K562 (cell line): Measurements from ENCODE around the gene VIPR2. TPM values are rescaled to one million over a fixed set of nuclear protein-coding genes. Genes with fewer than 3 reads are reported as not detected.

Experiments
- ATAC-seq: fragments of 200-7000 bp; cut with Tn5 transposase; 3 replicates; pipeline ENCODE4 v1.9.1; 2020; ENCODE audit warnings: moderate library complexity
- BruUV-seq: library from RNA; stranded (reverse); fragments of 400-500 nt; replicated peaks from 2 replicates; lab custom pipeline; 2021; lab: Mats Ljungman, UMichigan
- CTCF ChIA-PET: fragments of 300-600 bp; formaldehyde crosslinking; extraction: SDS; loops from one replicate; lab custom pipeline; 2021; ENCODE audit warnings: low intra/inter-chr PET ratio; lab: Yijun Ruan, JAX
- POLR2A ChIA-PET: fragments of 300-600, 350-650 bp; sonication (Branson Sonifier 250); formaldehyde crosslinking; extraction: SDS; loops from one replicate; lab custom pipeline; 2021; ENCODE audit warnings: antibody characterized with exemption, inconsistent platforms; lab: Yijun Ruan, JAX
- DNase-seq, 4 experiments: peaks; one replicate each; pipeline versions ENCODE4 v3.0.0 to v3.0.0-alpha.2; 2011 to 2018; ENCODE audit warnings: low spot score in 3 of 4, mixed read lengths in 3 of 4; ENCODE audit errors: extremely low read depth in 1 of 4
- FAIRE-seq: peaks from 2 replicates; lab custom pipeline; 2011; peaks lifted over from hg19 to GRCh38; lab: Jason Lieb, UNC
- H2AFZ ChIP-seq: 2 replicates; pipeline ENCODE4 v1.6.0; 2011; ENCODE audit warnings: low read depth, low read length, control low read depth, inconsistent platforms
- H3K27ac ChIP-seq: fragments of 200-600 bp; 3 replicates; pipeline ENCODE4 v1.8.0; 2011; ENCODE audit warnings: low read depth, mild to moderate bottlenecking, control low read depth, inconsistent platforms, low read length, moderate library complexity, mixed read lengths; ENCODE audit errors: extremely low read depth
- H3K27me3 ChIP-seq, 2 experiments: fragments of 300-600 bp in 1 of 2; 2 replicates in 1 of 2; 3 replicates in 1 of 2; pipeline versions ENCODE4 v1.6.0 to v1.8.0; 2011; ENCODE audit warnings: inconsistent platforms in 2 of 2, low read length in 2 of 2, mild to moderate bottlenecking in 1 of 2, mixed read lengths in 1 of 2, moderate library complexity in 1 of 2; ENCODE audit not compliant: control insufficient read depth in 2 of 2, insufficient read depth in 2 of 2
- H3K36me3 ChIP-seq: fragments of 300-600 bp; 3 replicates; pipeline ENCODE4 v1.8.0; 2011; ENCODE audit warnings: mild to moderate bottlenecking, low read length, inconsistent platforms; ENCODE audit not compliant: control insufficient read depth, insufficient read depth
- H3K4me1 ChIP-seq, 2 experiments: fragments of 200-600 bp in 1 of 2; replicated peaks in 1 of 2; 2 replicates in 1 of 2; 3 replicates in 1 of 2; pipeline versions ENCODE4 v1.5.1 to v1.8.0; 2011; ENCODE audit warnings: inconsistent platforms in 2 of 2, low read length in 2 of 2, mild to moderate bottlenecking in 1 of 2, mixed read lengths in 1 of 2, moderate library complexity in 1 of 2; ENCODE audit not compliant: control insufficient read depth in 2 of 2, insufficient read depth in 2 of 2
- H3K4me2 ChIP-seq: 2 replicates; pipeline ENCODE4 v1.6.1; 2011; ENCODE audit warnings: low read length, control low read depth, inconsistent platforms, mixed read lengths; ENCODE audit not compliant: insufficient read depth
- H3K4me3 ChIP-seq: fragments of 200-600 bp; sonication (generic), shearing (Covaris generic); 2 replicates; pipeline ENCODE4 v1.5.1; 2016; ENCODE audit warnings: control low read depth, inconsistent platforms
- H3K79me2 ChIP-seq: fragments of 200-600 bp; 3 replicates; pipeline ENCODE4 v1.8.0; 2011; ENCODE audit warnings: low read length, inconsistent platforms; ENCODE audit not compliant: control insufficient read depth, insufficient read depth
- H3K9ac ChIP-seq, 2 experiments: 2 replicates each; pipeline versions ENCODE4 v1.6.0 to v1.6.1; 2011; ENCODE audit warnings: low read depth in 2 of 2, low read length in 2 of 2, control low read depth in 1 of 2, inconsistent platforms in 1 of 2, mild to moderate bottlenecking in 1 of 2, mixed read lengths in 1 of 2; ENCODE audit not compliant: insufficient read depth in 1 of 2
- H3K9me1 ChIP-seq: one replicate; pipeline ENCODE4 v1.6.0; 2011; ENCODE audit warnings: inconsistent platforms, mild to moderate bottlenecking, low read length, moderate library complexity; ENCODE audit not compliant: control insufficient read depth, insufficient read depth
- H3K9me3 ChIP-seq: replicated peaks from 2 replicates; pipeline ENCODE4 v1.5.1; 2011; ENCODE audit warnings: low read depth, low read length, inconsistent platforms; ENCODE audit not compliant: control insufficient read depth, insufficient read depth
- H4K20me1 ChIP-seq: replicated peaks from 2 replicates; pipeline ENCODE4 v1.6.1; 2011; ENCODE audit warnings: low read length, inconsistent platforms, mixed read lengths; ENCODE audit not compliant: control insufficient read depth, insufficient read depth
- CCAR2 ChIP-seq: fragments of 200-400 bp; formaldehyde crosslinking; IDR thresholded peaks from 2 replicates; pipeline ENCODE4 v1.6.1; 2017; ENCODE audit warnings: mild to moderate bottlenecking, low read depth, low read length
- FOS ChIP-seq: IDR thresholded peaks from 3 replicates; pipeline ENCODE4 v1.6.1; 2011; ENCODE audit not compliant: insufficient read length; ENCODE audit errors: extremely low read depth
- HDAC1 ChIP-seq, 2 experiments: fragments of 450-650 bp; IDR thresholded peaks; 2 replicates each; pipeline ENCODE4 v1.6.1; 2016 to 2017; ENCODE audit warnings: inconsistent platforms in 1 of 2, mild to moderate bottlenecking in 1 of 2, moderate library complexity in 1 of 2
- SMC3 ChIP-seq: conservative IDR thresholded peaks from 2 replicates; pipeline ENCODE4 v1.6.1; 2011; ENCODE audit warnings: low read depth, low read length, improper control_type of control experiment; ENCODE audit not compliant: insufficient read depth
- ZFP30 ChIP-seq: fragments of 250-450 bp; sonication (Bioruptor Pico); IDR thresholded peaks from 2 replicates; pipeline ENCODE4 v1.8.0; 2022; ENCODE audit warnings: moderate library complexity, mild to moderate bottlenecking, inconsistent platforms, borderline replicate concordance
- ZKSCAN3 ChIP-seq: fragments of 250-450 bp; sonication (Bioruptor Pico); IDR thresholded peaks from 2 replicates; pipeline ENCODE4 v1.4.0; 2020
- WGBS: fragments of 100-300 bp; shearing (Covaris generic); methylation state at CpG from one replicate; pipeline ENCODE4 v1.1.6; 2016; ENCODE audit warnings: low coverage, mixed read lengths; ENCODE audit not compliant: insufficient coverage; ENCODE audit errors: missing lambda C conversion rate; 5-methylcytosine and 5-hydroxymethylcytosine counted together
- in situ Hi-C: fragments of 300-500 bp; cut with MboI; formaldehyde crosslinking; loops from 4 replicates; pipeline ENCODE4 v1.15.0; 2018; ENCODE audit warnings: inconsistent platforms, mixed read lengths
- intact Hi-C: fragments of 100-400 bp; cut with micrococcal nuclease; formaldehyde crosslinking; loops from 2 replicates; pipeline ENCODE4 v1.14.2; 2022
- polyA plus RNA-seq, 8 experiments: library from polyadenylated mRNA; depleted of rRNA in 4 of 8; stranded (reverse) in 5 of 8; unstranded in 3 of 8; fragments of >200 nt; fragmentation: Nextera tagmentation in 2 of 8; fragmentation: Illumina TruSeq in 1 of 8; extraction: Ambion mirVana in 2 of 8; extraction: Trizol in 1 of 8; gene quantifications; 2 replicates each; pipeline versions ENCODE4 v1.2.1 to v1.2.3, GENCODE V29; 2011 to 2014; ENCODE audit warnings: inconsistent platforms in 1 of 8, missing spikeins in 1 of 8
- total RNA-seq, 7 experiments: library from RNA; depleted of rRNA in 6 of 7; stranded (reverse); fragments of >200 nt in 6 of 7; fragmentation: Illumina TruSeq in 2 of 7; extraction: Trizol in 2 of 7; gene quantifications; 2 replicates each; pipeline versions ENCODE4 v1.2.1 to v1.2.3, GENCODE V29; 2011 to 2021; ENCODE audit warnings: low replicate concordance in 1 of 7
- TF ChIP-seq, protein P1 (sequence below): fragments of 250-450 bp; sonication (Bioruptor Pico); IDR thresholded peaks from 2 replicates; pipeline ENCODE4 v1.5.0; 2022; ENCODE audit warnings: mild to moderate bottlenecking
- TF ChIP-seq, protein P2 (sequence below), 3 experiments: IDR thresholded peaks in 2 of 3; conservative IDR thresholded peaks in 1 of 3; 2 replicates each; pipeline ENCODE4 v1.5.1; 2011 to 2012; ENCODE audit warnings: low read length in 3 of 3, mild to moderate bottlenecking in 3 of 3, control low read depth in 2 of 3, improper control_type of control experiment in 1 of 3, inconsistent platforms in 1 of 3, low read depth in 1 of 3, mixed read lengths in 1 of 3, moderate library complexity in 1 of 3; ENCODE audit not compliant: insufficient read depth in 2 of 3
- TF ChIP-seq, protein P3 (sequence below): fragments of 450-650 bp; IDR thresholded peaks from 2 replicates; pipeline ENCODE4 v1.6.1; 2016

The VIPR2 gene
- total and polyA plus RNA-seq, 9 of the 15 experiments (the other 6 are each of a cell fraction or from before 2014, with no cell fraction given), result 0.04 TPM; not detected in 8

DNA sequence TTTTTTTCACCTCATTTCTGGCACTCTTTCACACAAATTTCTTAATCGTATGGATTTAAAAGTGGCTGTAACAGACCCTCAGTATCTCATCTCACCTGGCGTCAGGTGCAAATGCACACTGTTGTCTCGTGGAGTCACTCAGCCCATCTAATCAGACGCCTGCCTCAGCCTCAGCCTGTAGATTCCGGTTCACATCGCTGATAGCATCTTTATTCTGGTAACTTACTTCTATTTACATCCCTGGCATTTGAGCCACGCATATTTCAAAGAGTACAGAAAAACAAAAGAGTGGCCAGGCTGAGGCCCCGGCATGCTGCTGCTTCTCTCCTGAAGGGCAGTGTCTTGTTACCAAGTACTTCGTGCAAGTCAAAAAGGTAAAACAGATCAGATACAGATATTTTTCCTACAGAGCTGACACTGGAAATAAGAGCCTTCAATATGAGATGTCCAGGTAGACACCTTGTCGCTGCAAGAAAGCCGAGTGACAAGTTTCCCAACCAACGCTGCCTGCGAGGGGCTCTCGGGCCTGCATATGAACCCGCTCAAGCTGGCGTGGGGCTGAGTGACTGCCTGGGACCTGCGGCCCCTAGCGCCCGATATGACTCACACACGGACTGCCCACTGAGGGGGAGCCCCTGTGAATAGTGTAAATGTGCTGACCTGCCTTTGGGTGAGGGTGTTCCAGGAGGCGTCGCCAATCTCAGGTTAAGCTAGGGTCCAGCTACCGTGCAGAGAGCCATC, 4.3 kb downstream of the VIPR2 start:
- no peak overlapping the region for H3K27ac ChIP-seq
- POLR2A ChIA-PET, result interaction anchor here (0.6 to 0.8 kb wide), 2 partner anchors 143 to 255 kb away, joined by 3 to 6 read pairs; no protein-coding TSS in a partner anchor
- no peak overlapping the region for H3K9ac ChIP-seq
- DNase-seq, result peak in 2 of 4 experiments; percentile 42 to 45
- intact Hi-C loops, result no loop called here
- no peak overlapping the region for H3K4me3 ChIP-seq
- FAIRE-seq, result peak; percentile 74
- TF ChIP-seq FOS (no peak), ZFP30 (CRISPR knock-in tag) (no peak), CCAR2 (no peak), HDAC1 (IDR thresholded peaks at IDR 0.05) (no peak), SMC3 (0 out of 2 replicates have a peak, but pooled peaks have one; percentile 8), ZKSCAN3 (CRISPR knock-in tag) (no peak)
- TF ChIP-seq, protein P1, sequence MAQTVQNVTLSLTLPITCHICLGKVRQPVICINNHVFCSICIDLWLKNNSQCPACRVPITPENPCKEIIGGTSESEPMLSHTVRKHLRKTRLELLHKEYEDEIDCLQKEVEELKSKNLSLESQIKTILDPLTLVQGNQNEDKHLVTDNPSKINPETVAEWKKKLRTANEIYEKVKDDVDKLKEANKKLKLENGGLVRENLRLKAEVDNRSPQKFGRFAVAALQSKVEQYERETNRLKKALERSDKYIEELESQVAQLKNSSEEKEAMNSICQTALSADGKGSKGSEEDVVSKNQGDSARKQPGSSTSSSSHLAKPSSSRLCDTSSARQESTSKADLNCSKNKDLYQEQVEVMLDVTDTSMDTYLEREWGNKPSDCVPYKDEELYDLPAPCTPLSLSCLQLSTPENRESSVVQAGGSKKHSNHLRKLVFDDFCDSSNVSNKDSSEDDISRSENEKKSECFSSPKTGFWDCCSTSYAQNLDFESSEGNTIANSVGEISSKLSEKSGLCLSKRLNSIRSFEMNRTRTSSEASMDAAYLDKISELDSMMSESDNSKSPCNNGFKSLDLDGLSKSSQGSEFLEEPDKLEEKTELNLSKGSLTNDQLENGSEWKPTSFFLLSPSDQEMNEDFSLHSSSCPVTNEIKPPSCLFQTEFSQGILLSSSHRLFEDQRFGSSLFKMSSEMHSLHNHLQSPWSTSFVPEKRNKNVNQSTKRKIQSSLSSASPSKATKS (CRISPR knock-in tag), result no peak
- TF ChIP-seq, protein P2, sequence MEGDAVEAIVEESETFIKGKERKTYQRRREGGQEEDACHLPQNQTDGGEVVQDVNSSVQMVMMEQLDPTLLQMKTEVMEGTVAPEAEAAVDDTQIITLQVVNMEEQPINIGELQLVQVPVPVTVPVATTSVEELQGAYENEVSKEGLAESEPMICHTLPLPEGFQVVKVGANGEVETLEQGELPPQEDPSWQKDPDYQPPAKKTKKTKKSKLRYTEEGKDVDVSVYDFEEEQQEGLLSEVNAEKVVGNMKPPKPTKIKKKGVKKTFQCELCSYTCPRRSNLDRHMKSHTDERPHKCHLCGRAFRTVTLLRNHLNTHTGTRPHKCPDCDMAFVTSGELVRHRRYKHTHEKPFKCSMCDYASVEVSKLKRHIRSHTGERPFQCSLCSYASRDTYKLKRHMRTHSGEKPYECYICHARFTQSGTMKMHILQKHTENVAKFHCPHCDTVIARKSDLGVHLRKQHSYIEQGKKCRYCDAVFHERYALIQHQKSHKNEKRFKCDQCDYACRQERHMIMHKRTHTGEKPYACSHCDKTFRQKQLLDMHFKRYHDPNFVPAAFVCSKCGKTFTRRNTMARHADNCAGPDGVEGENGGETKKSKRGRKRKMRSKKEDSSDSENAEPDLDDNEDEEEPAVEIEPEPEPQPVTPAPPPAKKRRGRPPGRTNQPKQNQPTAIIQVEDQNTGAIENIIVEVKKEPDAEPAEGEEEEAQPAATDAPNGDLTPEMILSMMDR (IDR thresholded peaks at IDR 0.05 in 2 of 3, conservative IDR thresholded peaks at IDR 0.05 in 1 of 3; ENCODE audit: insufficient read depth in 2 of 3, low read depth in 1 of 3, low read length in 3 of 3), result peak; percentile 20 to 33 (median 31); a peak in 2 of 6 replicates
- TF ChIP-seq, protein P3, sequence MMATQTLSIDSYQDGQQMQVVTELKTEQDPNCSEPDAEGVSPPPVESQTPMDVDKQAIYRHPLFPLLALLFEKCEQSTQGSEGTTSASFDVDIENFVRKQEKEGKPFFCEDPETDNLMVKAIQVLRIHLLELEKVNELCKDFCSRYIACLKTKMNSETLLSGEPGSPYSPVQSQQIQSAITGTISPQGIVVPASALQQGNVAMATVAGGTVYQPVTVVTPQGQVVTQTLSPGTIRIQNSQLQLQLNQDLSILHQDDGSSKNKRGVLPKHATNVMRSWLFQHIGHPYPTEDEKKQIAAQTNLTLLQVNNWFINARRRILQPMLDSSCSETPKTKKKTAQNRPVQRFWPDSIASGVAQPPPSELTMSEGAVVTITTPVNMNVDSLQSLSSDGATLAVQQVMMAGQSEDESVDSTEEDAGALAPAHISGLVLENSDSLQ, result no peak
- H4K20me1 ChIP-seq, result no peaks in the 10 kb centered on the region
- H3K4me2 ChIP-seq, result no peak overlapping the region
- in situ Hi-C loops, result no loop called here
- no peaks in the 10 kb centered on the region for H3K9me3 ChIP-seq
- ATAC-seq, result peak; percentile 87
- no peaks in the 10 kb centered on the region for H3K79me2 ChIP-seq
- no TSS peak for BruUV-seq
- CTCF ChIA-PET, result no interaction called here
- H3K36me3 ChIP-seq, result no peaks in the 10 kb centered on the region
- no peak overlapping the region for H2AFZ ChIP-seq
- no peaks in the 10 kb centered on the region for H3K9me1 ChIP-seq
- H3K27me3 ChIP-seq, result peaks cover 48 to 79% of the 10 kb centered on the region in 2 experiments
- 2% methylated on average over 23 of the region's 23 CpGs for WGBS
- H3K4me1 ChIP-seq, result peaks cover 0 to 6% of the 10 kb centered on the region in 2 experiments; a peak in 1 of 5 replicates
